Osteoblast (primary cell): ENCODE measurements around the gene RAI1. TPM values are rescaled to one million over a fixed set of nuclear protein-coding genes. Genes with fewer than 3 reads are reported as not detected.

ENCODE experiments used
- DNase-seq: peaks from one replicate; pipeline ENCODE4 v3.0.0; 2011; ENCODE audit warnings: low spot score, mixed read lengths; ENCODE audit not compliant: insufficient read length; ENCODE audit errors: missing footprints
- H2AFZ ChIP-seq: 2 replicates; pipeline ENCODE4 v1.6.0; 2011; ENCODE audit warnings: mild to moderate bottlenecking, low read length
- H3K27ac ChIP-seq: 2 replicates; pipeline ENCODE4 v1.5.1; 2011; ENCODE audit warnings: mild to moderate bottlenecking, low read depth, low read length, moderate library complexity
- H3K27me3 ChIP-seq: 2 replicates; pipeline ENCODE4 v1.6.0; 2012; ENCODE audit warnings: mild to moderate bottlenecking, control low read depth, inconsistent platforms, low read length, moderate library complexity; ENCODE audit not compliant: insufficient read depth
- H3K36me3 ChIP-seq: 2 replicates; pipeline ENCODE4 v1.5.1; 2011; ENCODE audit warnings: mild to moderate bottlenecking, low read length, control low read depth, moderate library complexity; ENCODE audit not compliant: insufficient read depth
- H3K4me1 ChIP-seq: 2 replicates; pipeline ENCODE4 v1.5.1; 2011; ENCODE audit warnings: mild to moderate bottlenecking, low read length, control low read depth, moderate library complexity; ENCODE audit not compliant: insufficient read depth
- H3K4me2 ChIP-seq: 2 replicates; pipeline ENCODE4 v1.6.0; 2011; ENCODE audit warnings: mild to moderate bottlenecking, low read length; ENCODE audit not compliant: insufficient read depth
- H3K4me3 ChIP-seq: fragments of 200-600 bp; sonication (generic); 3 replicates; pipeline ENCODE4 v1.5.1; 2012; ENCODE audit warnings: mild to moderate bottlenecking, low read length, inconsistent platforms; ENCODE audit not compliant: insufficient read depth
- H3K79me2 ChIP-seq: 2 replicates; pipeline ENCODE4 v1.6.0; 2012; ENCODE audit warnings: mild to moderate bottlenecking, low read length, control low read depth, inconsistent platforms; ENCODE audit not compliant: insufficient read depth
- H3K9me3 ChIP-seq: 2 replicates; pipeline ENCODE4 v1.5.1; 2011; ENCODE audit warnings: low read depth, low read length, control low read depth
- H4K20me1 ChIP-seq: 2 replicates; pipeline ENCODE4 v1.6.0; 2012; ENCODE audit warnings: mild to moderate bottlenecking, low read length, control low read depth; ENCODE audit not compliant: insufficient read depth
- CTCF ChIP-seq: IDR thresholded peaks from 2 replicates; pipeline ENCODE4 v1.5.1; 2011; ENCODE audit warnings: mild to moderate bottlenecking, low read depth, low read length, moderate library complexity; ENCODE audit errors: extremely low read depth
- total RNA-seq: library from RNA; depleted of rRNA; stranded (reverse); fragments of >200 nt; gene quantifications from 2 replicates; pipeline ENCODE4 v1.2.3, GENCODE V29; 2012

Gene RAI1
- total RNA-seq, 1 donor, result 15.6 TPM

- Histone ChIP-seq H3K79me2 (peaks cover 83% of the 10 kb centered on the region), H3K27me3 (no peaks in the 10 kb centered on the region), H4K20me1 (peaks cover 36% of the 10 kb centered on the region), H3K36me3 (no peaks in the 10 kb centered on the region), H2AFZ (no peak overlapping the region), H3K4me1 (peaks cover 14% of the 10 kb centered on the region), H3K27ac (no peak overlapping the region), H3K4me3 (no peak overlapping the region), H3K4me2 (no peak overlapping the region), H3K9me3 (no peaks in the 10 kb centered on the region)
- TF ChIP-seq CTCF, result no peak
- peak; percentile 88 for DNase-seq
Measured at GRCh38 chr17:17749921-17750320, 68.7 kb downstream of the RAI1 start.

GRCh38 chr17:17750881-17751280 lies 69.6 kb downstream of the RAI1 start:
- Histone ChIP-seq H4K20me1 (peaks cover 41% of the 10 kb centered on the region), H3K36me3 (no peaks in the 10 kb centered on the region), H3K4me2 (no peak overlapping the region), H3K9me3 (no peaks in the 10 kb centered on the region), H3K4me3 (no peak overlapping the region), H3K27me3 (no peaks in the 10 kb centered on the region), H3K27ac (peak overlapping the region; percentile 70), H3K4me1 (peaks cover 14% of the 10 kb centered on the region), H2AFZ (no peak overlapping the region), H3K79me2 (peaks cover 85% of the 10 kb centered on the region)
- TF ChIP-seq CTCF, result no peak
- peak; percentile 77 for DNase-seq

- H3K27me3 ChIP-seq, result no peaks in the 10 kb centered on the region
- H3K4me3 ChIP-seq, result peak overlapping the region; percentile 74
- peak; percentile 76 for DNase-seq
- peak overlapping the region; percentile 70 for H3K27ac ChIP-seq
- no peaks in the 10 kb centered on the region for H3K9me3 ChIP-seq
- no peak for TF ChIP-seq CTCF
- H3K4me1 ChIP-seq, result peaks cover 14% of the 10 kb centered on the region
- no peak overlapping the region for H2AFZ ChIP-seq
- no peaks in the 10 kb centered on the region for H3K36me3 ChIP-seq
- peaks cover 86% of the 10 kb centered on the region for H3K79me2 ChIP-seq
- peaks cover 43% of the 10 kb centered on the region for H4K20me1 ChIP-seq
- H3K4me2 ChIP-seq, result peak overlapping the region; percentile 84
Measured at GRCh38 chr17:17751489-17752088, 70.3 kb downstream of the RAI1 start.

GRCh38 chr17:17752089-17752820 lies 71.0 kb downstream of the RAI1 start:
- peaks cover 90% of the 10 kb centered on the region for H3K79me2 ChIP-seq

More at GRCh38 chr17:17752089-17752820, 71.0 kb downstream of the RAI1 start:
- Histone ChIP-seq H3K36me3 (no peaks in the 10 kb centered on the region), H3K27ac (peak overlapping the region; percentile 84), H4K20me1 (peaks cover 49% of the 10 kb centered on the region), H3K27me3 (no peaks in the 10 kb centered on the region), H3K4me2 (peak overlapping the region; percentile 84), H3K4me3 (peak overlapping the region; percentile 74), H2AFZ (peak overlapping the region; percentile 78), H3K4me1 (peaks cover 9% of the 10 kb centered on the region), H3K9me3 (no peaks in the 10 kb centered on the region)
- DNase-seq, result peak; percentile 100
- TF ChIP-seq CTCF, result no peak
